H1 (cell line): ENCODE data around the gene SH2D5. TPM values are rescaled to one million over a fixed set of nuclear protein-coding genes. Genes with fewer than 3 reads are reported as not detected.

Experiments used
- RBBP5 ChIP-seq: IDR thresholded peaks from 2 replicates; pipeline ENCODE4 v1.7.1; 2012; ENCODE audit warnings: low read depth, mild to moderate bottlenecking, inconsistent platforms, low read length, moderate library complexity, borderline replicate concordance
- SRF ChIP-seq: IDR thresholded peaks from 2 replicates; pipeline ENCODE4 v1.6.1; 2011; ENCODE audit warnings: mild to moderate bottlenecking, low read depth, low read length, moderate library complexity
- TAF1 ChIP-seq: IDR thresholded peaks from 2 replicates; pipeline ENCODE4 v1.6.1; 2011; ENCODE audit warnings: mild to moderate bottlenecking, low read depth, low read length
- polyA plus RNA-seq, 7 experiments: library from polyadenylated mRNA; depleted of rRNA in 3 of 7; stranded (reverse) in 5 of 7; unstranded in 2 of 7; fragments of >200 nt in 5 of 7; fragments of 200-250 nt in 2 of 7; gene quantifications; 1 replicate in 5 of 7; 2 replicates in 1 of 7; 4 replicates in 1 of 7; pipeline versions ENCODE4 v1.2.1 to v1.2.3, GENCODE V29; 2011 to 2013; ENCODE audit warnings: missing spikeins in 2 of 7, mixed read lengths in 2 of 7
- total RNA-seq: library from RNA; stranded (reverse); fragmentation: NEBNext Ultra II Directional; extraction: Animal tissue kit (Norgen Biotek cat#: 25700); gene quantifications from 2 replicates; pipeline ENCODE4 v1.2.1, GENCODE V29; 2021

SH2D5 gene
- total and polyA plus RNA-seq, 2 of the 8 experiments (the other 6 are each of a cell fraction or from before 2014, with no cell fraction given) = 13.2 to 18.4 TPM

DNA sequence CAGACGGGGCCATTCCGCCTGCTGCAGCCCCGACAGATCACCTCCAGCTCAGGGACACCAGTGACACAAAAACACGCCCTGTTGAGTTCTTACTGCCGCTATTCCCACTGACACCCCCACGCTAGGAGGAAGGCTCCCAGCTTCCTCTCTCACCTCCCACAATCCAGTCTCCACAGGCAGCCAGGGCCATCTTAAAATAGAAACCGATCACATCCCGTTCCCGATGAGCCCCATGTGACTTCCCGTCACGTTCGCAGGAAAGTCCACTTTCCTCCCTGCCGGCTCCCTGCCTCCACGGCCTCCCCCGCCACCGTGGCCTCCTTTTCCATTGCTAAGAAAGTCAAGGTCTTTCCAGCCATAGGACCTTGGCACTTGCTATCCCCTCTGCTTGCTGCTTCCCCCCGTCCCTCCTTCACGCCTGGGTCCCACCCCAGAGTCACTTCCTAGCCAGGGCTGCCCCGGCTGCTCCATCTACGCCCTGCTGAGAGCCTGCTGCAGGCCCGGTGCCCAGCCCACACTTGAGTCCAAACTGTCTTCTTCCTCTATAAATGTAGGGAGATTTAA is 47.3 kb downstream of the SH2D5 start (continued):
- no peak for TF ChIP-seq SRF
- no peak for TF ChIP-seq TAF1
- no peak for TF ChIP-seq RBBP5
